Measurements from ENCODE around the gene CTH.

- TF ChIP-seq CTCF (IDR thresholded peaks at IDR 0.05; ENCODE audit: borderline replicate concordance, extremely low read depth, low read length, poor library complexity, severe bottlenecking) (no peak), EZH2 (IDR thresholded peaks at IDR 0.05; ENCODE audit: borderline replicate concordance, low read depth, low read length, severe bottlenecking) (no peak)
Observed at GRCh38 chr1:70487459-70487815, 76.4 kb downstream of the CTH start.

Data from DND-41 (cell line).